ENCODE results near the gene CCM2L. TPM values are rescaled to one million over a fixed set of nuclear protein-coding genes. Genes with fewer than 3 reads are reported as not detected.

Gene CCM2L
- total and polyA plus RNA-seq, 2 of the 8 experiments (the other 6 are each of a cell fraction or from before 2014, with no cell fraction given), result 5.5 to 15.8 TPM

- 0 out of 2 replicates have a peak within 1 kb of the TSS, but pooled peaks have one; percentile 53 for H4K8ac ChIP-seq (ENCODE audit: extremely low read depth, insufficient read depth, low read length)
- H3K79me1 ChIP-seq (ENCODE audit: low read depth, low read length), result no peaks in the 10 kb centered on the region
- H3K23me2 ChIP-seq (ENCODE audit: low read depth, low read length), result peaks cover 8% of the 10 kb centered on the region; the same call in 1 of the 2 replicates
- H3K9me3 ChIP-seq (ENCODE audit: insufficient read depth in 2 of 2, low read depth in 1 of 2, low read length in 1 of 2), result no peaks in the 10 kb centered on the region
- H2BK120ac ChIP-seq (replicated peaks; ENCODE audit: low read depth, low read length), result no peak within 1 kb of the TSS
- WGBS, 2 experiments (ENCODE audit: extremely low coverage in 1 of 2, insufficient coverage in 1 of 2, insufficient read length in 1 of 2, insufficient replicate concordance in 2 of 2, low coverage in 1 of 2, low lambda C conversion rate in 2 of 2, missing lambda C conversion rate in 1 of 2), result 2% methylated on average over 49 of the region's 58 CpGs; no CpG with 5 or more reads in 1 of the 2 experiments
- H3K4me3 ChIP-seq (ENCODE audit: extremely low read depth in 1 of 4, insufficient read depth in 2 of 4, low read depth in 3 of 4, low read length in 4 of 4), result peak within 1 kb of the TSS; percentile 35 to 75 (median 66)
- no peak within 1 kb of the TSS; the same call in 1 of the 2 replicates for H2AFZ ChIP-seq (ENCODE audit: low read length)
- H2BK15ac ChIP-seq (ENCODE audit: low read length), result peak within 1 kb of the TSS; percentile 48; the same call in 1 of the 2 replicates
- H2BK20ac ChIP-seq (ENCODE audit: low read length), result no peak within 1 kb of the TSS
- no peak within 1 kb of the TSS for H4K91ac ChIP-seq (replicated peaks; ENCODE audit: insufficient read length, low read length)
- FAIRE-seq (no peak), DNase-seq (ENCODE audit: low read depth in 1 of 2, low spot score in 2 of 2) (peak in 1 of 2 experiments; percentile 58)
- H3K4ac ChIP-seq (replicated peaks; ENCODE audit: insufficient read length, low read depth, low read length), result no peak within 1 kb of the TSS
- no peak within 1 kb of the TSS for H3K14ac ChIP-seq (ENCODE audit: insufficient read length)
- H2BK12ac ChIP-seq (ENCODE audit: low read depth, low read length), result no peak within 1 kb of the TSS
- no peaks in the 10 kb centered on the region for H4K20me1 ChIP-seq (replicated peaks in 1 of 2; ENCODE audit: control insufficient read depth in 1 of 2, insufficient read depth in 2 of 2, low read length in 2 of 2)
- POLR2A ChIA-PET (ENCODE audit: partially characterized antibody), result interaction anchor here (0.6 to 1.3 kb wide), 3 partner anchors 12 to 38 kb away, joined by 3 to 4 read pairs (median 3); no protein-coding TSS in a partner anchor
- no peak within 1 kb of the TSS for H2AK5ac ChIP-seq (ENCODE audit: low read depth, low read length)
- no peak within 1 kb of the TSS for H4K5ac ChIP-seq (ENCODE audit: insufficient read length, low read depth, low read length)
- H2BK5ac ChIP-seq (ENCODE audit: low read depth, low read length), result no peak within 1 kb of the TSS
- peak within 1 kb of the TSS in 3 of 4 experiments; percentile 14 to 61 (median 17); a peak in 3 of 7 replicates for H3K9ac ChIP-seq (replicated peaks in 1 of 4; ENCODE audit: extremely low read depth in 1 of 4, low read depth in 3 of 4, low read length in 3 of 4)
- peaks cover 2 to 10% (median 6%) of the 10 kb centered on the region in 4 experiments; a peak in 5 of 7 replicates for H3K4me1 ChIP-seq (replicated peaks in 1 of 4; ENCODE audit: control insufficient read depth in 3 of 4, insufficient read depth in 4 of 4, low read length in 3 of 4)
- no peak within 1 kb of the TSS for H3K56ac ChIP-seq (replicated peaks; ENCODE audit: insufficient read length, low read depth, low read length)
- CTCF ChIA-PET (ENCODE audit: partially characterized antibody), result interaction anchor here (1.0 to 2.2 kb wide), 3 partner anchors 17 to 205 kb away, joined by 3 to 5 read pairs (median 3); no protein-coding TSS in a partner anchor
- no peaks in the 10 kb centered on the region for H3K79me2 ChIP-seq (ENCODE audit: control insufficient read depth in 1 of 2, insufficient read depth in 2 of 2, low read length in 2 of 2)
- H3K27ac ChIP-seq (ENCODE audit: low read depth, low read length), result no peak within 1 kb of the TSS
- peak within 1 kb of the TSS; percentile 71 for H3K18ac ChIP-seq (ENCODE audit: extremely low read depth, low read length)
- peaks cover 3 to 45% (median 33%) of the 10 kb centered on the region in 4 experiments for H3K27me3 ChIP-seq (replicated peaks in 1 of 4; ENCODE audit: control insufficient read depth in 3 of 4, extremely low read depth in 1 of 4, insufficient read depth in 3 of 4, low read length in 3 of 4)
- peak within 1 kb of the TSS; percentile 62 to 79 for H3K4me2 ChIP-seq (ENCODE audit: insufficient read depth in 1 of 2, low read depth in 2 of 2, low read length in 2 of 2)
- H3K36me3 ChIP-seq (ENCODE audit: control insufficient read depth in 2 of 4, insufficient read depth in 4 of 4, low read length in 3 of 4), result no peaks in the 10 kb centered on the region
- H3K23ac ChIP-seq (ENCODE audit: insufficient read length), result no peak within 1 kb of the TSS
- no peak for TF ChIP-seq TBP (IDR thresholded peaks at IDR 0.05; ENCODE audit: low read depth, low read length)
- no peak; a peak in 1 of 4 replicates for TF ChIP-seq SIN3A (conservative IDR thresholded peaks at IDR 0.05 in 1 of 2, IDR thresholded peaks at IDR 0.05 in 1 of 2; ENCODE audit: low read depth in 1 of 2, low read length in 2 of 2)
- no peak for TF ChIP-seq GTF2F1 (IDR thresholded peaks at IDR 0.05; ENCODE audit: borderline replicate concordance, low read depth, low read length)
- TF ChIP-seq POLR2AphosphoS5 (IDR thresholded peaks at IDR 0.05; ENCODE audit: low read depth, low read length), result no peak
Measured at GRCh38 chr20:32052090-32052777, 42.0 kb downstream of the CCM2L start, which contains the start of gene HCK. Gene HCK (plus strand): TSS chr20:32052242.
